Esophagus muscularis mucosa (tissue), 4 donors: ENCODE data around the gene NRXN3.

Experiments used
- EP300 ChIP-seq: sonication (generic); formaldehyde crosslinking; IDR thresholded peaks from one replicate; pipeline ENCODE4 v1.6.1; 2017; ENCODE audit warnings: antibody characterized with exemption
- POLR2A ChIP-seq: fragments of 450-650 bp; IDR thresholded peaks from one replicate; pipeline ENCODE4 v1.6.1; 2017; ENCODE audit warnings: antibody characterized with exemption, moderate library complexity, mild to moderate bottlenecking, low read depth
- POLR2AphosphoS5 ChIP-seq, 2 donors: sonication (generic); formaldehyde crosslinking; IDR thresholded peaks; one replicate each; pipeline ENCODE4 v1.6.1; 2017; ENCODE audit warnings: antibody characterized with exemption in 2 of 2
- TF ChIP-seq, protein P1 (sequence below), 3 experiments: fragments of 200-600 bp in 2 of 3; fragments of 450-650 bp in 1 of 3; sonication (generic) in 2 of 3; IDR thresholded peaks; one replicate each; pipeline ENCODE4 v1.5.1; 2017 to 2019; ENCODE audit warnings: antibody characterized with exemption in 3 of 3, mild to moderate bottlenecking in 2 of 3, moderate library complexity in 1 of 3

DNA sequence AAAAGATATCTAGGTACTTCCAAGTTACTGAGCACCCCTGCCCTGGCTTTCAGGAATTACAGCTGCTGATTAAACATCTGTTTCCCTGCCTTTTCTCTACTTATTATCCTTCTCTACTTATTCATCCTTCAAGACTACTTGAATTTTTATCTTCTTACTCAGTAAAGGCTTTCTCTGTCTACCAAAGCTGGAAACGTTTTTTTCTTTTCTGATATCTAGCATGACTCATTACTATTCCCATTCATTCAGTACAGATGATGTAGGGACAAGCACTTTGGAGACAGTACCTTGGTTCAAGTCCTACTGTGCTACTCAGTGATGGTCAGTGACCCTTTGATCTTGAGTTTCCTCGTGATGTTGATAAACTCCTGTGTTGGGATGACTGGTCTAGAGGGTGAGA, 848.7 kb downstream of the NRXN3 start:
- TF ChIP-seq POLR2AphosphoS5 (IDR thresholded peaks at IDR 0.05) = no peak
- TF ChIP-seq, protein P1, sequence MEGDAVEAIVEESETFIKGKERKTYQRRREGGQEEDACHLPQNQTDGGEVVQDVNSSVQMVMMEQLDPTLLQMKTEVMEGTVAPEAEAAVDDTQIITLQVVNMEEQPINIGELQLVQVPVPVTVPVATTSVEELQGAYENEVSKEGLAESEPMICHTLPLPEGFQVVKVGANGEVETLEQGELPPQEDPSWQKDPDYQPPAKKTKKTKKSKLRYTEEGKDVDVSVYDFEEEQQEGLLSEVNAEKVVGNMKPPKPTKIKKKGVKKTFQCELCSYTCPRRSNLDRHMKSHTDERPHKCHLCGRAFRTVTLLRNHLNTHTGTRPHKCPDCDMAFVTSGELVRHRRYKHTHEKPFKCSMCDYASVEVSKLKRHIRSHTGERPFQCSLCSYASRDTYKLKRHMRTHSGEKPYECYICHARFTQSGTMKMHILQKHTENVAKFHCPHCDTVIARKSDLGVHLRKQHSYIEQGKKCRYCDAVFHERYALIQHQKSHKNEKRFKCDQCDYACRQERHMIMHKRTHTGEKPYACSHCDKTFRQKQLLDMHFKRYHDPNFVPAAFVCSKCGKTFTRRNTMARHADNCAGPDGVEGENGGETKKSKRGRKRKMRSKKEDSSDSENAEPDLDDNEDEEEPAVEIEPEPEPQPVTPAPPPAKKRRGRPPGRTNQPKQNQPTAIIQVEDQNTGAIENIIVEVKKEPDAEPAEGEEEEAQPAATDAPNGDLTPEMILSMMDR (IDR thresholded peaks at IDR 0.05) = no peak
- no peak for TF ChIP-seq EP300
- TF ChIP-seq POLR2A = no peak
